ENCODE results near the gene FKTN.

Gene FKTN

GRCh38 chr9:105633411-105633810 is 75.5 kb downstream of the FKTN start:
- no peak for DNase-seq

- DNase-seq, result no peak
Measured at GRCh38 chr9:105636331-105636730, 78.4 kb downstream of the FKTN start.

- DNase-seq, result no peak
Measured at GRCh38 chr9:105637787-105638395, 80.0 kb downstream of the FKTN start.

GRCh38 chr9:105639936-105640335 is 82.0 kb downstream of the FKTN start:
- DNase-seq, result no peak

- no peak for DNase-seq
Measured at GRCh38 chr9:105643795-105644194, 85.9 kb downstream of the FKTN start.

GRCh38 chr9:105646879-105647594 is 89.1 kb downstream of the FKTN start:
- DNase-seq, result no peak

GRCh38 chr9:105647595-105648349 is 89.8 kb downstream of the FKTN start:
- DNase-seq, result no peak

GRCh38 chr9:105651806-105652205 is 93.9 kb downstream of the FKTN start:
- DNase-seq, result no peak

- no peak for DNase-seq
Measured at GRCh38 chr9:105656131-105656921, 98.4 kb downstream of the FKTN start.

GRCh38 chr9:105658351-105658750 is 100.4 kb downstream of the FKTN start:
- DNase-seq, result no peak

GRCh38 chr9:105661011-105661410 is 103.1 kb downstream of the FKTN start:
- DNase-seq, result no peak

GRCh38 chr9:105662184-105663104 is 104.5 kb downstream of the FKTN start, which contains the start of gene TAL2:
TSS of gene TAL2 (plus strand) at chr9:105662457. CDS start at chr9:105662497, 40 bp downstream.
- no peak for DNase-seq

- DNase-seq, result no peak
Measured at GRCh38 chr9:105663914-105664313, 106.0 kb downstream of the FKTN start.

- DNase-seq, result no peak
Measured at GRCh38 chr9:105667867-105668266, 109.9 kb downstream of the FKTN start.

GRCh38 chr9:105670315-105670714 is 112.4 kb downstream of the FKTN start:
- DNase-seq, result no peak

GRCh38 chr9:105670775-105671174 is 112.8 kb downstream of the FKTN start:
- DNase-seq, result no peak

- no peak for DNase-seq
Measured at GRCh38 chr9:105672711-105673234, 114.8 kb downstream of the FKTN start.

- no peak for DNase-seq
Measured at GRCh38 chr9:105673850-105674387, 116.0 kb downstream of the FKTN start.

- DNase-seq, result no peak
Measured at GRCh38 chr9:105676351-105676923, 118.5 kb downstream of the FKTN start.

GRCh38 chr9:105678163-105678562 is 120.2 kb downstream of the FKTN start:
- no peak for DNase-seq

- no peak for DNase-seq
Measured at GRCh38 chr9:105678781-105679180, 120.8 kb downstream of the FKTN start.

Measured in CD4-positive, alpha-beta T cell treated with Interferon alpha-2 for 1 hour (primary cell).